ENCODE data around the gene PDZD2. TPM values are rescaled to one million over a fixed set of nuclear protein-coding genes. Genes with fewer than 3 reads are reported as not detected.

PDZD2 gene
- total and polyA plus RNA-seq, 11 donors = 28.3 to 116 (median 80.6) TPM

DNA sequence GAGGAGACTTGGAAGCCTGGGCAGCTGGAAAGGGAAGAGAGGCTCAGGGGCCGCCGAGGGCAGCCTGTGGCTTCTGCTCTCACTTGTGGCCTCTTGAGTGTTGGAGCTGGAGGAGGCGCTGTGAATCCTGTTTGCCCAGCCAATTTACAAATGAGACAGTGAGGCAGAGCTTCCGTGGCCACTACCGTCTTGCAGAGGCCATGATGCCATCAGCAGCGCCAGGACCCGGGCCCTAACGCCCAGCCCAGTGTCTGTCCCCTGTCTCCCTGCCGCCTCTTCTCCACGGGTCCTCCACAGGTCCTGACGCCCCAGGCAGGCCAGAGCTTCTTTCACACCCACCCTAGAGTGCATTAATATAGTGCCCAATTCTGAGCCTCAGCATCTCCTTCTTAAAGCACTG is 362.4 kb downstream of the PDZD2 start:
- 92 to 94% (median 94%) methylated on average over 10 to 11 of the region's 11 CpGs for WGBS, 4 donors
- H3K4me3 ChIP-seq = no peak overlapping the region
- intact Hi-C loops (cut with DNase I) = no loop called here
- peak overlapping the region in 2 of 12 donors; percentile 8 to 23 for H3K27ac ChIP-seq
- H3K9me3 ChIP-seq = no peaks in the 10 kb centered on the region
- ATAC-seq = no peak
- peaks cover 0 to 8% (median 0%) of the 10 kb centered on the region in 12 donors for H3K4me1 ChIP-seq
- no peaks in the 10 kb centered on the region for H3K27me3 ChIP-seq
- DNase-seq = no peak
- peaks cover 0 to 50% (median 17%) of the 10 kb centered on the region in 9 donors for H3K36me3 ChIP-seq
- TF ChIP-seq, protein P1, sequence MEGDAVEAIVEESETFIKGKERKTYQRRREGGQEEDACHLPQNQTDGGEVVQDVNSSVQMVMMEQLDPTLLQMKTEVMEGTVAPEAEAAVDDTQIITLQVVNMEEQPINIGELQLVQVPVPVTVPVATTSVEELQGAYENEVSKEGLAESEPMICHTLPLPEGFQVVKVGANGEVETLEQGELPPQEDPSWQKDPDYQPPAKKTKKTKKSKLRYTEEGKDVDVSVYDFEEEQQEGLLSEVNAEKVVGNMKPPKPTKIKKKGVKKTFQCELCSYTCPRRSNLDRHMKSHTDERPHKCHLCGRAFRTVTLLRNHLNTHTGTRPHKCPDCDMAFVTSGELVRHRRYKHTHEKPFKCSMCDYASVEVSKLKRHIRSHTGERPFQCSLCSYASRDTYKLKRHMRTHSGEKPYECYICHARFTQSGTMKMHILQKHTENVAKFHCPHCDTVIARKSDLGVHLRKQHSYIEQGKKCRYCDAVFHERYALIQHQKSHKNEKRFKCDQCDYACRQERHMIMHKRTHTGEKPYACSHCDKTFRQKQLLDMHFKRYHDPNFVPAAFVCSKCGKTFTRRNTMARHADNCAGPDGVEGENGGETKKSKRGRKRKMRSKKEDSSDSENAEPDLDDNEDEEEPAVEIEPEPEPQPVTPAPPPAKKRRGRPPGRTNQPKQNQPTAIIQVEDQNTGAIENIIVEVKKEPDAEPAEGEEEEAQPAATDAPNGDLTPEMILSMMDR (IDR thresholded peaks at IDR 0.05) = no peak
- TF ChIP-seq POLR2A (IDR thresholded peaks at IDR 0.05) = no peak

DNA sequence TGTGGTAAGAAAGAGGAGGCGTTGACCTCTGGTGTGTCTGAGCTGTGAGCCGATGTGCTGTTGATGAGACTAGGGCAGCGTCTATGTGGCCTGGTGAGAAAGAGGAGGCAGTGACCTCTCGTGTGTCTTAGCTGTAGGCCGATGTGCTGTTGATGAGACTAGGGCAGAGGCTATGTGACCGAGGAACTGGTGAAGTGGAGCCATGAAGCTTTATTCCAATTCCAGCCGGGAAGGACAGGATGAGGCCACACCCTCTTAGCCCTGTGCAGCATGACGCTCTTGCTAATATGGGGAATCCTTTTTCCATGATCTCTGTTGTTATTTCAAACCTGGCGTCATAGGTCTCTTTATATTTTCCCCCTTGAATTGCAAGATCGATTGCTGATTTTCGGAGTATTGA is 362.8 kb downstream of the PDZD2 start:
- ATAC-seq (peak; percentile 43 to 80 (median 62)), DNase-seq (no peak)
- Histone ChIP-seq H3K4me1 (peaks cover 0 to 8% (median 0%) of the 10 kb centered on the region in 12 donors), H3K9me3 (no peaks in the 10 kb centered on the region), H3K4me3 (no peak overlapping the region), H3K27me3 (no peaks in the 10 kb centered on the region), H3K27ac (peak overlapping the region in 2 of 12 donors; percentile 8 to 23), H3K36me3 (peaks cover 0 to 45% (median 17%) of the 10 kb centered on the region in 9 donors)
- 69 to 77% (median 73%) methylated on average over 11 of the region's 11 CpGs for WGBS, 4 donors
- intact Hi-C loops (cut with DNase I) = no loop called here
- TF ChIP-seq, protein P1 (IDR thresholded peaks at IDR 0.05) = no peak
- no peak for TF ChIP-seq POLR2A (IDR thresholded peaks at IDR 0.05)

DNA sequence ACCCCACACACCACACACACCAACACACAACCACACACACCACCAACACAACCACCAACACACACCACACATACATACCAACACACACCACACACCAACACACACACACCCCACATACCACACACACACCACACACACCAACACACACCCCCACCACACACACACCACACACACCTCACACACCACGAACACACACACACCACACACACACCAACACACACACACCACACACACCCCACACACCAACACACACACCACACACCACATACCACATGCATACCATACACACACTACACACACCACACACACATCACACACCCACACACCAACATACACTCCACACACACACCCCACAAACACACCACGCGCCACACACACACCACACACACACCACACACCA is 363.8 kb downstream of the PDZD2 start:
- ATAC-seq (no peak), DNase-seq (no peak)
- Histone ChIP-seq H3K27me3 (no peaks in the 10 kb centered on the region), H3K27ac (no peak overlapping the region), H3K4me1 (peaks cover 0 to 8% (median 0%) of the 10 kb centered on the region in 12 donors), H3K9me3 (no peaks in the 10 kb centered on the region), H3K36me3 (peaks cover 0 to 44% (median 17%) of the 10 kb centered on the region in 9 donors), H3K4me3 (no peak overlapping the region)
- WGBS, 4 donors = 60 to 65% (median 64%) methylated on average over 3 of the region's 3 CpGs
- TF ChIP-seq, protein P1 (IDR thresholded peaks at IDR 0.05) = no peak
- no peak for TF ChIP-seq POLR2A (IDR thresholded peaks at IDR 0.05)
- intact Hi-C loops (cut with DNase I) = no loop called here

DNA sequence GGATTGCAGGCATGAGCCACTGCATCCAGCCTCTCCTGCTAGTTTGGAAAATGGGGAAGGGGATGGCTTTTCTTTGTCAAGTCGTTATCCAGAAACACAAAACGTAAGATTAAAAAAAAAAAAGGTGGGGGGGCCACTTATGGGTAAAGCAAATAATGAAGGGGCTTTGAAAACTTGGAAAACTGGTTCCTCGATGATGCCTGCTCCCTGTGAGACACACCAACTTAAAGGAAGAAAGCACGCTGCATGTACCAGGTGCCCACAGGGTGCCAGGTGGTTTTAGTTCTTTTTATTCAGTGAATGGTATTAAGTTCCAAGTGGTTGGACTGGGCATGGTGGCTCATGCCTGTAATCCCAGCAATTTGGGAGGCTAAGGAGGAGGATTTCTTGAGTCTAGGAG is 365.1 kb downstream of the PDZD2 start:
- peaks cover 0 to 8% (median 0%) of the 10 kb centered on the region in 12 donors for H3K4me1 ChIP-seq
- H3K27ac ChIP-seq = no peak overlapping the region
- TF ChIP-seq, protein P1 (IDR thresholded peaks at IDR 0.05) = no peak
- TF ChIP-seq POLR2A (IDR thresholded peaks at IDR 0.05) = no peak
- 91 to 95% (median 92%) methylated on average over 4 of the region's 4 CpGs for WGBS, 4 donors
- ATAC-seq (no peak), DNase-seq (no peak)
- no peaks in the 10 kb centered on the region for H3K9me3 ChIP-seq
- H3K4me3 ChIP-seq = no peak overlapping the region
- peaks cover 0 to 34% (median 13%) of the 10 kb centered on the region in 9 donors for H3K36me3 ChIP-seq
- intact Hi-C loops (cut with DNase I) = no loop called here
- no peaks in the 10 kb centered on the region for H3K27me3 ChIP-seq

Measured in heart left ventricle (tissue), 16 donors.